GM12873 (cell line): ENCODE data around the gene ASB13.
A peak's percentile ranks its signal among the peaks of the same experiment; 100 is the strongest.

Experiments
- TF ChIP-seq, protein P1 (sequence below): IDR thresholded peaks from 2 replicates; pipeline ENCODE4 v1.5.1; 2012; ENCODE audit warnings: low read depth, mild to moderate bottlenecking, moderate library complexity, low read length, control low read depth; ENCODE audit not compliant: insufficient read depth; ENCODE audit errors: missing control alignments

ASB13 gene

GRCh38 chr10:5694573-5694972 lies 28.2 kb upstream of the ASB13 start:
- TF ChIP-seq, protein P1, sequence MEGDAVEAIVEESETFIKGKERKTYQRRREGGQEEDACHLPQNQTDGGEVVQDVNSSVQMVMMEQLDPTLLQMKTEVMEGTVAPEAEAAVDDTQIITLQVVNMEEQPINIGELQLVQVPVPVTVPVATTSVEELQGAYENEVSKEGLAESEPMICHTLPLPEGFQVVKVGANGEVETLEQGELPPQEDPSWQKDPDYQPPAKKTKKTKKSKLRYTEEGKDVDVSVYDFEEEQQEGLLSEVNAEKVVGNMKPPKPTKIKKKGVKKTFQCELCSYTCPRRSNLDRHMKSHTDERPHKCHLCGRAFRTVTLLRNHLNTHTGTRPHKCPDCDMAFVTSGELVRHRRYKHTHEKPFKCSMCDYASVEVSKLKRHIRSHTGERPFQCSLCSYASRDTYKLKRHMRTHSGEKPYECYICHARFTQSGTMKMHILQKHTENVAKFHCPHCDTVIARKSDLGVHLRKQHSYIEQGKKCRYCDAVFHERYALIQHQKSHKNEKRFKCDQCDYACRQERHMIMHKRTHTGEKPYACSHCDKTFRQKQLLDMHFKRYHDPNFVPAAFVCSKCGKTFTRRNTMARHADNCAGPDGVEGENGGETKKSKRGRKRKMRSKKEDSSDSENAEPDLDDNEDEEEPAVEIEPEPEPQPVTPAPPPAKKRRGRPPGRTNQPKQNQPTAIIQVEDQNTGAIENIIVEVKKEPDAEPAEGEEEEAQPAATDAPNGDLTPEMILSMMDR, result no peak

- TF ChIP-seq, protein P1, result no peak
These were observed 26.3 kb upstream of the ASB13 start for GRCh38 chr10:5692461-5693358.

GRCh38 chr10:5691786-5692185 lies 25.4 kb upstream of the ASB13 start:
- TF ChIP-seq, protein P1, result no peak

GRCh38 chr10:5688587-5688986 lies 22.2 kb upstream of the ASB13 start:
- TF ChIP-seq, protein P1, result no peak

DNA sequence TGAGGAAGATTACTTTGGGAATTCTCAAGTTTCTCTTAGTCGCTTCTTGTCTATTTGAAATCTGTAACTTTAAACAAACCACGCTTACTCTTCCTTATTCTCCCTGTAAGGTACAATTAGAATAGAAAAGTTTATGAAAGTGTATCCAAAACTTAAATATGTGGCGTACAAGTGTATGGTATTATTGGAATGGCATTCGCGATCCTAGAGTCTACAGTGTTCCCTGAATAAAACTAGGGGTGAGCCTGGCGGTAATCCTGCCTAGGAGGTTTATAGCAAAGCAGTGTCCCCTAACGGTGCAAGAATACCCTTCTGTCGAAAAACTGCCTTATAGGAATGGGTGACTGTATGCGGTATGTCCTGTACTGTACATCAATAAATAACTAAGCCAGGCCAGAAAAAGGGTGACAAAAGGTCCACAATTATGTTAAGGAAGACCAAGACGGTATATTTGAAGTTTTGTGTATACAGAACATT lies 19.4 kb upstream of the ASB13 start:
- TF ChIP-seq, protein P1, result no peak

DNA sequence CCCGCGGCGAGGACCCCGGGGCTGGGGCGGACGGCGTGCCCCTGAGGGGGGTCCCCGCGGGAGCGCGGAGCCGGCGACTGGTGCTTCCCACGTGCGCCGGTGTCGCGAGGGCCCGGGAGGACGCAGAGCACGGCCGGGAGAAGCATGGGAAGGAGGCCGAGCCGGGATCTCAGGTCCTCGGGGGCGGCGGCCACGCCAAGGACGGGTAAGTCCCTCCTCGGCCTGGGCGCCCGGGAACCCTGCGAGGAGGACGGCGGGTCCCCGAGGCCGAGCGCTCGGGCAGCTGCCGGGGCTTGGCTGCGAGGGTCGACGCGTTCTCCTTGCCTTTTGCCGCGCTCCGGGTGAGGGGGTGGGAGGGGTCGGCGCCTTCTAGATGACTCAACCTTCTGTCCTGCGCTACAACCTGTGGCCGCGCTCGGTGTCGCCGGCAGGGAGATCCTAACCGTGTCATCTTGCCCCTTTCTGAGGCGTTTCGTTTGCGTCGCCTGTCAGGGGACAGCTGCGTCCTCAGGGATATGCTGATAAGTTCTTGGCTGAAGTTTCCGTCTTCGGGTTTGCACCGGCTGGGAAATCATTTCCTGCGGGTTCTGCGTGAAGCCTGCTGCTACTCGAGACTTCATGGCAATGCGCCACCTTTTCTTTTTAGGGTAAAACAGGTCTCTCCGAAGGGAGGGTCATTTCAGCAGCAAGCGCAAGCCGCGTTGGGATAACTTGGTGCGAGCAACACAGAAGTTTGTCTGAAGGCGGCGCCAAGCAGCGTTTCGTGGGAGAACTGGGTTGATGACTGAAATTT lies 18.8 kb upstream of the ASB13 start:
- TF ChIP-seq, protein P1, result peak; percentile 60

GRCh38 chr10:5684318-5684970 lies 18.0 kb upstream of the ASB13 start, which contains the start of gene TASOR2:
Gene TASOR2 (plus strand): TSS chr10:5684838. CDS start chr10:5720643, 35,805 bp downstream.
- TF ChIP-seq, protein P1, result no peak
